ENCODE data around the gene PPIL4. TPM values are rescaled to one million over a fixed set of nuclear protein-coding genes. Genes with fewer than 3 reads are reported as not detected.

The PPIL4 gene
- total and polyA plus RNA-seq, 7 donors: 6.9 to 32.4 (median 14.7) TPM

DNA sequence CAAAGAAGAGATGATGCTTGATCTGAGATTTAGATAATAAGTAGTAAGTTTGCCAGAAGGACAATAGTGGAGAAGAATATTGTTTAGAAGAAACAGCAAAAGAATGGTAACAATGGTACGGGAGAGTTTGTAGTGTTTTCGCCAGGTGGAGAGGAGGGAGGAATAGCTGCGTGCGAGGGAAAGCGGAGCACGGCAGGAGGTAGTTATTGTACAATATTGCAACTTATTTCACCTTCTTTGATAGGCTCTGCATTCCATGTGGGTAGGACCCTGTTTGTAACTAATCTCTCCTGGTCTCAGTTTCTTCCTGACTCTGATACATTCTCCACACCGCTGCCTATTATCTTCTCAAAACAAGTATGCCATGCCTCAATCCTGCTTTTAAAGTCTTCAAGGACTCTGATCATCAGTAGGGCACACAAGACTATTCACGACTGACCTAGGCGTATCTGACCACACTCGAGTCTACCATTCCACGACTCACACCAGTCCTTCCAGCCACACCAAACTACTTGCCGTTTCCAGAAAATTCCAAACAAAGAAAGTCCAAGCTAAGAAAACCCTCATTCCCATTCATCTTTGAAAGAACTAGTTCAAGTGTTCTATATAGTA lies 1.1 kb downstream of the PPIL4 start:
- no peaks in the 10 kb centered on the region for H3K27me3 ChIP-seq (ENCODE audit: insufficient read depth in 3 of 3, low read length in 2 of 3)
- 26 to 30% (median 30%) methylated on average over 12 of the region's 12 CpGs for WGBS, 3 donors
- no peaks in the 10 kb centered on the region for H3K9me3 ChIP-seq
- H3K4me3 ChIP-seq: peak overlapping the region; percentile 96
- intact Hi-C loops (cut with DNase I): no loop called here
- DNase-seq: no peak
- peak overlapping the region; percentile 99 for H3K27ac ChIP-seq
- TF ChIP-seq, protein P1, sequence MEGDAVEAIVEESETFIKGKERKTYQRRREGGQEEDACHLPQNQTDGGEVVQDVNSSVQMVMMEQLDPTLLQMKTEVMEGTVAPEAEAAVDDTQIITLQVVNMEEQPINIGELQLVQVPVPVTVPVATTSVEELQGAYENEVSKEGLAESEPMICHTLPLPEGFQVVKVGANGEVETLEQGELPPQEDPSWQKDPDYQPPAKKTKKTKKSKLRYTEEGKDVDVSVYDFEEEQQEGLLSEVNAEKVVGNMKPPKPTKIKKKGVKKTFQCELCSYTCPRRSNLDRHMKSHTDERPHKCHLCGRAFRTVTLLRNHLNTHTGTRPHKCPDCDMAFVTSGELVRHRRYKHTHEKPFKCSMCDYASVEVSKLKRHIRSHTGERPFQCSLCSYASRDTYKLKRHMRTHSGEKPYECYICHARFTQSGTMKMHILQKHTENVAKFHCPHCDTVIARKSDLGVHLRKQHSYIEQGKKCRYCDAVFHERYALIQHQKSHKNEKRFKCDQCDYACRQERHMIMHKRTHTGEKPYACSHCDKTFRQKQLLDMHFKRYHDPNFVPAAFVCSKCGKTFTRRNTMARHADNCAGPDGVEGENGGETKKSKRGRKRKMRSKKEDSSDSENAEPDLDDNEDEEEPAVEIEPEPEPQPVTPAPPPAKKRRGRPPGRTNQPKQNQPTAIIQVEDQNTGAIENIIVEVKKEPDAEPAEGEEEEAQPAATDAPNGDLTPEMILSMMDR (IDR thresholded peaks at IDR 0.05): no peak
- peaks cover 0 to 13% of the 10 kb centered on the region in 2 donors for H3K36me3 ChIP-seq (ENCODE audit: insufficient read depth in 1 of 2, low read depth in 1 of 2)
- peaks cover 28% of the 10 kb centered on the region for H3K4me1 ChIP-seq
- peak in 1 of 4 donors; percentile 25 for ATAC-seq

DNA sequence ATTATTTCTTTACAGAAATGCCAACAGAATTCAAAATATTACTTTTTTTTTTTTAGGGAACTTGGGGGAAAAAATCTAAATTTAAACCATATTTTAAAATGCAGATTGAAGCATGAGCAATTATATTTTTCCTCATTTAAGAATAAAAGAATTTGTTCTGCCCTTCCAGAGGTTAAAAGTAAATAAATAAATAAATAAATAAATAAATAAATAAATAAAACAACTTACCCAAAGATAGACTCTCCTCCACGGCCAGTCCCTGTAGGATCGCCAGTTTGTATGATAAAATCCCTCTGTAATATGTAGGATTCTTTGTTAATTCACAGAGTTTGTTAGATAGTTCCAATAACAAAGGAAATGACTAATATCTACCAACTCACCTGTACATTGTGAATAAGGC lies 4.7 kb downstream of the PPIL4 start:
- Histone ChIP-seq H3K4me1 (peaks cover 28% of the 10 kb centered on the region), H3K27me3 (ENCODE audit: insufficient read depth in 3 of 3, low read length in 2 of 3) (no peaks in the 10 kb centered on the region), H3K36me3 (ENCODE audit: insufficient read depth in 1 of 2, low read depth in 1 of 2) (peaks cover 2 to 49% of the 10 kb centered on the region in 2 donors), H3K4me3 (no peak overlapping the region), H3K9me3 (no peaks in the 10 kb centered on the region), H3K27ac (no peak overlapping the region)
- WGBS, 3 donors: 71 to 79% (median 72%) methylated on average over 2 of the region's 2 CpGs
- TF ChIP-seq, protein P1 (IDR thresholded peaks at IDR 0.05): no peak
- DNase-seq (no peak), ATAC-seq (no peak)
- intact Hi-C loops (cut with DNase I): no loop called here

DNA sequence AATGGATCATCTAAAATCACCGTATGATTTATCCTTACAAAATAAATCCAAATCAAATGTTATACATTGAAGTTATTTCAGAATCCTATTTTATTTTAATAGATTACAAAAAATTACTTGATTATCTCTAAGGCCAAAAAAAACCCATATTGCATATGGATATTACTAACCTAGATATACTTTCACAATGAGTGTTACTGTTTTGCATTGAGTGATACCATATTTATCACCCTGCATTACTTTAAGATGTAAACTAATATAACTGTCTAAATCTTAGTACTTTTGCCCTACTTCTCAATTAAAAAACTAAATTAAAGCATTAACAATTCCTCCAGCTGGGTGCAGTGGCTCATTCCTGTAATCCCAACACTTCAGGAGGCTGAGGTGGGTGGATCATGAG lies 11.1 kb downstream of the PPIL4 start:
- H3K27ac ChIP-seq: no peak overlapping the region
- 93 to 100% (median 98%) methylated on average over 1 of the region's 1 CpG for WGBS, 3 donors
- no peaks in the 10 kb centered on the region for H3K4me1 ChIP-seq
- H3K27me3 ChIP-seq (ENCODE audit: insufficient read depth in 3 of 3, low read length in 2 of 3): no peaks in the 10 kb centered on the region
- H3K36me3 ChIP-seq (ENCODE audit: insufficient read depth in 1 of 2, low read depth in 1 of 2): peaks cover 7 to 100% of the 10 kb centered on the region in 2 donors
- no peaks in the 10 kb centered on the region for H3K9me3 ChIP-seq
- ATAC-seq: no peak
- no peak overlapping the region for H3K4me3 ChIP-seq
- TF ChIP-seq, protein P1 (IDR thresholded peaks at IDR 0.05): no peak
- intact Hi-C loops (cut with DNase I): no loop called here
- no peak for DNase-seq

DNA sequence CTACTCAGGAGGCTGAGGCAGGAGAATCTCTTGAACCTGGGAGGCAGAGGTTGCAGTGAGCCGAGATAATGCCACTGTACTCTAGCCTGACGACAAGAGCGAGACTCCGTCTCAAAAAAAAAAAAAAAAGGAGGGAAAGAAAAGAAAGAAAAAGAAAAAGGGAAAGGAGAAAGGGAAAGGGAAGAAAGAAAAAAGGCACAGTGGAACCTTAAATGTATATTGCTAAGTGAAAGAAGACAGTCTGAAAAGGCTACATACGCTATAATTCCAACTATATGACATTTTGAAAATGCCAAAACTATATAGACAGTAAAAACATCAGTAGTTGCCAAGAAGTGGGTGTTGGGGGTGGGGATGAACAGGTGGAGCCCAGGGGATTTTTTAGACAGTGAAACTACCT lies 16.2 kb downstream of the PPIL4 start:
- Histone ChIP-seq H3K36me3 (ENCODE audit: insufficient read depth in 1 of 2, low read depth in 1 of 2) (peaks cover 5 to 100% of the 10 kb centered on the region in 2 donors), H3K27me3 (ENCODE audit: insufficient read depth in 3 of 3, low read length in 2 of 3) (no peaks in the 10 kb centered on the region), H3K4me1 (no peaks in the 10 kb centered on the region), H3K9me3 (no peaks in the 10 kb centered on the region), H3K4me3 (no peak overlapping the region), H3K27ac (no peak overlapping the region)
- WGBS, 3 donors: 93 to 96% (median 94%) methylated on average over 5 of the region's 5 CpGs
- DNase-seq (no peak), ATAC-seq (no peak)
- intact Hi-C loops (cut with DNase I): no loop called here
- TF ChIP-seq, protein P1 (IDR thresholded peaks at IDR 0.05): no peak

DNA sequence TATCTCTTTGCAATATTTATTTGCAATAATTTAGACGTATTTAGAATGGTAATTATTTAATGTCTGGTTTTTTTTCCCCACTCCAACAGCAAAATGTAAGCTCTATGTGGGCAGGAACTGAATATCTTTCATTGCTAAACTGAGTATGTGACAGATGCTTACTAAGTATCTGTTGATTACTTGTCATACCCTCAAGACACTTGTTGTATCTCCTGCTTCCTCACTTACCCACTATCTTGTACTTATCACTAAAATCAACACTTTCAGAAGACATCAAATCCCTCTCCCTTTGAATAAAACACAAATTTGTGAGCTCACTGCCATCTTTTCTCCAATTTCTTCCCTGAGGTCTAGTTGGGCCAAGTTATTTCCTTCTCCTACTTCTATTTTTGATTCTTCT lies 30.3 kb downstream of the PPIL4 start:
- ATAC-seq (no peak), DNase-seq (no peak)
- Histone ChIP-seq H3K36me3 (ENCODE audit: insufficient read depth in 1 of 2, low read depth in 1 of 2) (peaks cover 0 to 63% of the 10 kb centered on the region in 2 donors), H3K9me3 (no peaks in the 10 kb centered on the region), H3K27me3 (ENCODE audit: insufficient read depth in 3 of 3, low read length in 2 of 3) (no peaks in the 10 kb centered on the region), H3K4me1 (no peaks in the 10 kb centered on the region), H3K27ac (no peak overlapping the region), H3K4me3 (no peak overlapping the region)
- WGBS, 3 donors: 94 to 97% (median 97%) methylated on average over 1 of the region's 1 CpG
- intact Hi-C loops (cut with DNase I): loop anchor here in 1 of 2 donors (5.0 kb wide), 1 partner anchor 433 kb away; no protein-coding TSS in a partner anchor
- TF ChIP-seq, protein P1 (IDR thresholded peaks at IDR 0.05): no peak
